ENCODE data around the gene ALDH1A3. TPM values are rescaled to one million over a fixed set of nuclear protein-coding genes. Genes with fewer than 3 reads are reported as not detected.
A peak's percentile ranks its signal among the peaks of the same experiment; 100 is the strongest.

ALDH1A3 gene
- total and polyA plus RNA-seq, 2 experiments from 2014 or later: 4.0 to 19.8 TPM

DNA sequence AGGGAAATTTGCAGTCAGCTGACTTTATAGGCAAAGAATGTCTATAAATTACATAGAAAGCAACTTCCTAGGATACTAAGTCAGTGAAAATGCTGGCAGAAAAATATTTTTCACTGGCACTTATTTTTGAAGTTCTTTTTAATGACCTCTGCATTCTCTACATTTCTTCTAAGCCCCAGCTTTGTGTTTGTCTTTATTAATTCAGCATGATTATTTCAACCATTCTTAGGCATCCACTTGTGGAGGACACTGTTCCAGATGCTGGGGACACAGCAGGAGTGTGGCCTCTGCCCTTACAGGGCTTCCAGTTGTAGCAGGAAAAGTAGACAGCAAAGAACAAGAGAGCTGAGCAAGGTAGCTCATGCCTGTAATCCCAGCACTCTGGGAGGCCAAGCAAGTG is 54.5 kb downstream of the ALDH1A3 start (continued):
- TF ChIP-seq CREB1 (CRISPR knock-in tag; IDR thresholded peaks at IDR 0.05; ENCODE audit: low read depth): no peak
- TF ChIP-seq, protein P1, sequence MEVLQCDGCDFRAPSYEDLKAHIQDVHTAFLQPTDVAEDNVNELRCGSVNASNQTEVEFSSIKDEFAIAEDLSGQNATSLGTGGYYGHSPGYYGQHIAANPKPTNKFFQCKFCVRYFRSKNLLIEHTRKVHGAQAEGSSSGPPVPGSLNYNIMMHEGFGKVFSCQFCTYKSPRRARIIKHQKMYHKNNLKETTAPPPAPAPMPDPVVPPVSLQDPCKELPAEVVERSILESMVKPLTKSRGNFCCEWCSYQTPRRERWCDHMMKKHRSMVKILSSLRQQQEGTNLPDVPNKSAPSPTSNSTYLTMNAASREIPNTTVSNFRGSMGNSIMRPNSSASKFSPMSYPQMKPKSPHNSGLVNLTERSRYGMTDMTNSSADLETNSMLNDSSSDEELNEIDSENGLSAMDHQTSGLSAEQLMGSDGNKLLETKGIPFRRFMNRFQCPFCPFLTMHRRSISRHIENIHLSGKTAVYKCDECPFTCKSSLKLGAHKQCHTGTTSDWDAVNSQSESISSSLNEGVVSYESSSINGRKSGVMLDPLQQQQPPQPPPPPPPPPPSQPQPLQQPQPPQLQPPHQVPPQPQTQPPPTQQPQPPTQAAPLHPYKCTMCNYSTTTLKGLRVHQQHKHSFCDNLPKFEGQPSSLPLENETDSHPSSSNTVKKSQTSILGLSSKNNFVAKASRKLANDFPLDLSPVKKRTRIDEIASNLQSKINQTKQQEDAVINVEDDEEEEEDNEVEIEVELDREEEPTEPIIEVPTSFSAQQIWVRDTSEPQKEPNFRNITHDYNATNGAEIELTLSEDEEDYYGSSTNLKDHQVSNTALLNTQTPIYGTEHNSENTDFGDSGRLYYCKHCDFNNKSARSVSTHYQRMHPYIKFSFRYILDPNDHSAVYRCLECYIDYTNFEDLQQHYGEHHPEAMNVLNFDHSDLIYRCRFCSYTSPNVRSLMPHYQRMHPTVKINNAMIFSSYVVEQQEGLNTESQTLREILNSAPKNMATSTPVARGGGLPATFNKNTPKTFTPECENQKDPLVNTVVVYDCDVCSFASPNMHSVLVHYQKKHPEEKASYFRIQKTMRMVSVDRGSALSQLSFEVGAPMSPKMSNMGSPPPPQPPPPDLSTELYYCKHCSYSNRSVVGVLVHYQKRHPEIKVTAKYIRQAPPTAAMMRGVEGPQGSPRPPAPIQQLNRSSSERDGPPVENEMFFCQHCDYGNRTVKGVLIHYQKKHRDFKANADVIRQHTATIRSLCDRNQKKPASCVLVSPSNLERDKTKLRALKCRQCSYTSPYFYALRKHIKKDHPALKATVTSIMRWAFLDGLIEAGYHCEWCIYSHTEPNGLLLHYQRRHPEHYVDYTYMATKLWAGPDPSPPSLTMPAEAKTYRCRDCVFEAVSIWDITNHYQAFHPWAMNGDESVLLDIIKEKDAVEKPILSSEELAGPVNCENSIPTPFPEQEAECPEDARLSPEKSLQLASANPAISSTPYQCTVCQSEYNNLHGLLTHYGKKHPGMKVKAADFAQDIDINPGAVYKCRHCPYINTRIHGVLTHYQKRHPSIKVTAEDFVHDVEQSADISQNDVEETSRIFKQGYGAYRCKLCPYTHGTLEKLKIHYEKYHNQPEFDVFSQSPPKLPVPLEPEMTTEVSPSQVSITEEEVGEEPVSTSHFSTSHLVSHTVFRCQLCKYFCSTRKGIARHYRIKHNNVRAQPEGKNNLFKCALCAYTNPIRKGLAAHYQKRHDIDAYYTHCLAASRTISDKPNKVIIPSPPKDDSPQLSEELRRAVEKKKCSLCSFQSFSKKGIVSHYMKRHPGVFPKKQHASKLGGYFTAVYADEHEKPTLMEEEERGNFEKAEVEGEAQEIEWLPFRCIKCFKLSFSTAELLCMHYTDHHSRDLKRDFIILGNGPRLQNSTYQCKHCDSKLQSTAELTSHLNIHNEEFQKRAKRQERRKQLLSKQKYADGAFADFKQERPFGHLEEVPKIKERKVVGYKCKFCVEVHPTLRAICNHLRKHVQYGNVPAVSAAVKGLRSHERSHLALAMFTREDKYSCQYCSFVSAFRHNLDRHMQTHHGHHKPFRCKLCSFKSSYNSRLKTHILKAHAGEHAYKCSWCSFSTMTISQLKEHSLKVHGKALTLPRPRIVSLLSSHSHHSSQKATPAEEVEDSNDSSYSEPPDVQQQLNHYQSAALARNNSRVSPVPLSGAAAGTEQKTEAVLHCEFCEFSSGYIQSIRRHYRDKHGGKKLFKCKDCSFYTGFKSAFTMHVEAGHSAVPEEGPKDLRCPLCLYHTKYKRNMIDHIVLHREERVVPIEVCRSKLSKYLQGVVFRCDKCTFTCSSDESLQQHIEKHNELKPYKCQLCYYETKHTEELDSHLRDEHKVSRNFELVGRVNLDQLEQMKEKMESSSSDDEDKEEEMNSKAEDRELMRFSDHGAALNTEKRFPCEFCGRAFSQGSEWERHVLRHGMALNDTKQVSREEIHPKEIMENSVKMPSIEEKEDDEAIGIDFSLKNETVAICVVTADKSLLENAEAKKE (CRISPR knock-in tag; IDR thresholded peaks at IDR 0.05): no peak
- TF ChIP-seq, protein P2, sequence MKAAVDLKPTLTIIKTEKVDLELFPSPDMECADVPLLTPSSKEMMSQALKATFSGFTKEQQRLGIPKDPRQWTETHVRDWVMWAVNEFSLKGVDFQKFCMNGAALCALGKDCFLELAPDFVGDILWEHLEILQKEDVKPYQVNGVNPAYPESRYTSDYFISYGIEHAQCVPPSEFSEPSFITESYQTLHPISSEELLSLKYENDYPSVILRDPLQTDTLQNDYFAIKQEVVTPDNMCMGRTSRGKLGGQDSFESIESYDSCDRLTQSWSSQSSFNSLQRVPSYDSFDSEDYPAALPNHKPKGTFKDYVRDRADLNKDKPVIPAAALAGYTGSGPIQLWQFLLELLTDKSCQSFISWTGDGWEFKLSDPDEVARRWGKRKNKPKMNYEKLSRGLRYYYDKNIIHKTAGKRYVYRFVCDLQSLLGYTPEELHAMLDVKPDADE (IDR thresholded peaks at IDR 0.05): no peak

DNA sequence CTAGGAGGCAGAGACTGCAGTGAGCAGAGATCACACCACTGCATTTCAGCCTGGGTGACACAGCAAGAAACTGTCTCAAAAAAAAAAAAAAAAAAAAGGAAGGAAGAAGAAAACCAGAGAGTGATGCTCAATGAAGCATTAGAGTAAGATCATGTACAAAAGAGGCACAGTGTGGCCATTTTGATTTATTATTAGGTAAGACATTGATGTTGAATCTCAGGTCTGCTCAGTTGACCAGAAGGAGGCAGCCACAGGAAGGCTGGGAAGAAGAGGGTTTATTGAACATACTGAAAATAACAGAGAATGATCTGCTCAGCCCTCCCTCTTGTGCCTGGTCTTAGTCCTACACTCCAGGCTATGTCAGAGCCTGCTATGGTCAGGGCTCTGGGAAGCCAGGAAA is 55.1 kb downstream of the ALDH1A3 start:
- no peak overlapping the region; the same call in 2 of the 3 replicates for H3K4me3 Mint-ChIP-seq
- H3K36me3 Mint-ChIP-seq (ENCODE audit: low read depth): no peaks in the 10 kb centered on the region
- H2AFZ ChIP-seq: no peak overlapping the region
- no peaks in the 10 kb centered on the region for H3F3A ChIP-seq (replicated peaks; ENCODE audit: low read depth)
- no peaks in the 10 kb centered on the region for H3K27me3 ChIP-seq (ENCODE audit: insufficient read depth)
- H3K27ac Mint-ChIP-seq: no peak overlapping the region
- H3K9me2 ChIP-seq (ENCODE audit: insufficient read depth): no peaks in the 10 kb centered on the region; the same call in 1 of the 2 replicates
- no peaks in the 10 kb centered on the region for H3K9me3 Mint-ChIP-seq
- H3K4me3 ChIP-seq: no peak overlapping the region
- no peaks in the 10 kb centered on the region for H3K36me3 ChIP-seq (ENCODE audit: insufficient read depth)
- peaks cover 14% of the 10 kb centered on the region for H3K4me1 ChIP-seq (ENCODE audit: insufficient read depth)
- peaks cover 18% of the 10 kb centered on the region for H3K4me1 Mint-ChIP-seq
- no peak overlapping the region for H3K27ac ChIP-seq (ENCODE audit: low read depth)
- H3K4me2 ChIP-seq: no peak overlapping the region
- no peaks in the 10 kb centered on the region for H3K27me3 Mint-ChIP-seq (ENCODE audit: insufficient read depth, low read depth, poor library complexity)
- H4K20me1 ChIP-seq (replicated peaks; ENCODE audit: insufficient read depth): no peaks in the 10 kb centered on the region
- no peaks in the 10 kb centered on the region for H3K79me2 ChIP-seq (replicated peaks; ENCODE audit: insufficient read depth)
- peak; percentile 28 for DNase-seq (ENCODE audit: low spot score)
- peak; percentile 72 for ATAC-seq
- TF ChIP-seq EZH2phosphoT487 (IDR thresholded peaks at IDR 0.05; ENCODE audit: unreplicated experiment): no peak
- no peak for TF ChIP-seq EZH2 (IDR thresholded peaks at IDR 0.05; ENCODE audit: low read depth, unreplicated experiment)
- TF ChIP-seq, protein P2 (IDR thresholded peaks at IDR 0.05): no peak
- peak; percentile 9 to 32; a peak in 2 of 4 replicates for TF ChIP-seq CTCF (conservative IDR thresholded peaks at IDR 0.05; ENCODE audit: low read depth in 2 of 2)
